A549 (cell line): Measurements from ENCODE around the gene PEX26.

Experiments
- CEBPB ChIP-seq, 2 experiments: fragments of >200 bp in 1 of 2; sonication (Bioruptor Twin) in 1 of 2; formaldehyde crosslinking in 1 of 2; IDR thresholded peaks; 2 replicates each; pipeline ENCODE4 v1.6.1; 2012 to 2016
- CTCF ChIP-seq: fragments of >200 bp; sonication (Bioruptor Twin); formaldehyde crosslinking; IDR thresholded peaks from 3 replicates; pipeline ENCODE4 v1.5.1; 2016
- EP300 ChIP-seq, 2 experiments: fragments of >200 bp; sonication (Bioruptor Twin); formaldehyde crosslinking; IDR thresholded peaks; 2 replicates in 1 of 2; 3 replicates in 1 of 2; pipeline ENCODE4 v1.6.1; 2016 to 2017
- ESRRA ChIP-seq: fragments of 150-350 bp; IDR thresholded peaks from 2 replicates; pipeline ENCODE4 v1.6.1; 2014; ENCODE audit warnings: mild to moderate bottlenecking, low read length, borderline replicate concordance
- HDAC2 ChIP-seq: fragments of 200-600 bp; sonication (generic); IDR thresholded peaks from 2 replicates; pipeline ENCODE4 v1.6.1; 2016
- JUN ChIP-seq, 2 experiments: fragments of >200 bp; sonication (Bioruptor Twin); formaldehyde crosslinking; IDR thresholded peaks; 2 replicates in 1 of 2; 3 replicates in 1 of 2; pipeline ENCODE4 v1.6.1; 2016 to 2017
- MAX ChIP-seq: IDR thresholded peaks from 2 replicates; pipeline ENCODE4 v1.6.1; 2012
- MAZ ChIP-seq: fragments of 150-350 bp; IDR thresholded peaks from 2 replicates; pipeline ENCODE4 v1.6.1; 2014; ENCODE audit warnings: antibody characterized with exemption, low read depth, low read length, borderline replicate concordance
- PBX3 ChIP-seq: IDR thresholded peaks from 2 replicates; pipeline ENCODE4 v1.6.1; 2012
- POLR2A ChIP-seq: IDR thresholded peaks from 2 replicates; pipeline ENCODE4 v1.6.1; 2012; ENCODE audit warnings: mild to moderate bottlenecking, low read length
- POLR2AphosphoS2 ChIP-seq: conservative IDR thresholded peaks from 2 replicates; pipeline ENCODE4 v1.6.1; 2012; ENCODE audit warnings: low read length, improper control_type of control experiment, inconsistent platforms
- ZC3H11A ChIP-seq: fragments of 450-650 bp; IDR thresholded peaks from 2 replicates; pipeline ENCODE4 v1.6.1; 2014; ENCODE audit warnings: antibody characterized with exemption, mild to moderate bottlenecking
- ZNF302 ChIP-seq: fragments of 250-450 bp; sonication (Bioruptor Pico); IDR thresholded peaks from 2 replicates; pipeline ENCODE4 v1.9.0; 2021; ENCODE audit warnings: inconsistent platforms, mild to moderate bottlenecking, moderate library complexity

- no peak for TF ChIP-seq CTCF
- TF ChIP-seq MAX: no peak
- TF ChIP-seq ESRRA: no peak
- TF ChIP-seq PBX3: no peak
- no peak for TF ChIP-seq CEBPB (IDR thresholded peaks at IDR 0.05)
- TF ChIP-seq ZC3H11A: no peak
- TF ChIP-seq HDAC2: no peak
- no peak for TF ChIP-seq EP300 (IDR thresholded peaks at IDR 0.05)
- no peak for TF ChIP-seq POLR2A
- TF ChIP-seq ZNF302: no peak
- no peak for TF ChIP-seq JUN (IDR thresholded peaks at IDR 0.05)
- TF ChIP-seq MAZ: no peak
- no peak for TF ChIP-seq POLR2AphosphoS2
Observed at GRCh38 chr22:18044548-18045271, 33.1 kb upstream of the PEX26 start.
